HG02588 (cell line): Measurements from ENCODE around the gene KIF25.
"Not testable (repeated sequence)": the region's sequence is repeated elsewhere in the genome, so short reads cannot be mapped to it uniquely, and the experiment has no call there.

Experiments used
- ATAC-seq: cut with Tn5 transposase; IDR thresholded peaks from one replicate; pipeline ENCODE4 v1.9.1; 2021; ENCODE audit warnings: mild to moderate bottlenecking, moderate library complexity; ENCODE audit not compliant: unreplicated experiment

Gene KIF25

DNA sequence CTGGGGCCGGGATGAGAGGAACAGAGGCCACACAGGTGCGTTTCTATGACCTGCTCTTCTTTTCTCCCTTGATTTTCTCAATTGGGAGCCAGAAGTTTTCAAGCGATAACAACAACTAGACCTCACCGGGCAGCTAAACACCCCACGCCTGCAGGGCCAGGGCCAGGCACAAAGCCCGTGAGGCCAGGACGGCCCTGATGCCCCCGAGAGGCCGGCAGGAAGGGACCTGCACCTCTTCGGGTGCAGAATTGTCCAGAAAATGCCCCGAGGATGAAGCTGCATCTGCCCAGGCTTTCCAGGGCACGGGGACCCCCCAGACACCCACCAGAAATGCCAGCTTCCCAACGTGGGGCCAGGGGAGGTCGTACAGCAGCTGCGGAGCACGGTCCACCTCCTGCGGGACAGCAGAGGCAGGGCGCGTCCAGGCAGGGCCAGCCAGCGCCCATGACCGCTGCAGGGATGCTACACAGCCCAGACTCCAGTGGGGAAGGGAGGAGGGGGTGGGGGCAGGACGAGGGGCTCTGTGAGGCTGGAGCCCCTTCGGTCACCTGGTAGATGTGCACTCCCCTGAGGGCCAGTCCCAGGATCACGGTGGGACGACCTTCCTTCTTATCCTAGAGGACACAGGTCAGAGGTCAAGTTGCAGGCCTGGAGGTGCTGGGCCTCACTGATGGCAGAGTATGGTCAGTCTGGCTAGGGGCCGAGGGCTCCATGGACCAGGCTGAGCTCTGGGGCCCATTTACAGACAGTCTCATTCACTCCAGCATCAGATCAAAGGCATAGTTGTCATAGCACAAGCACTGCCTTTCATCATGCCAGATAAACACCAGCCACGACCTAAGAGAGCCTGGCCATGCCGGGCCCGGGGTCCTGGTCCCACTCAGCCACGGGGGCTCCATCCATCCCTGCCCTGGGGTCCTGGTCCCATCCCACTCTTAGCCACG lies 65.1 kb downstream of the KIF25 start:
- no peak for ATAC-seq

DNA sequence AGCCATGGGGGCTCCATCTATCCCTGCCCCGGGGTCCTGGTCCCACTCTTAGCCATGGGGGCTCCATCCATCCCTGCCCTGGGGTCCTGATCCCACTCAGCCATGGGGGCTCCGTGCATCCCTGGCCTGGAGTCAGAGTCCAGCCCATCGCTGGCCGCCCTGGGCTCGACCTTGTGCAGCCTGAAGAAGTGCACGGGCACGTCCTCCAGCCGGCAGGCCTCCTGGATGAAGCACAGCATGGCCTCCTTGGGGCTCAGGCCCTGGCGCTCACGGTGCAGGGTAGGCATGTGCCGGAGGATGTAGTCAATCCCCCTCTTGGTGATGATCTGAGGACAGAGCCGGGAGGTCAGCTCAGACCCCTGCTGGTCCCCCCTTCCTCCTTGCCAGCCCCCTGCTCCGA lies 66.0 kb downstream of the KIF25 start:
- no peak for ATAC-seq

DNA sequence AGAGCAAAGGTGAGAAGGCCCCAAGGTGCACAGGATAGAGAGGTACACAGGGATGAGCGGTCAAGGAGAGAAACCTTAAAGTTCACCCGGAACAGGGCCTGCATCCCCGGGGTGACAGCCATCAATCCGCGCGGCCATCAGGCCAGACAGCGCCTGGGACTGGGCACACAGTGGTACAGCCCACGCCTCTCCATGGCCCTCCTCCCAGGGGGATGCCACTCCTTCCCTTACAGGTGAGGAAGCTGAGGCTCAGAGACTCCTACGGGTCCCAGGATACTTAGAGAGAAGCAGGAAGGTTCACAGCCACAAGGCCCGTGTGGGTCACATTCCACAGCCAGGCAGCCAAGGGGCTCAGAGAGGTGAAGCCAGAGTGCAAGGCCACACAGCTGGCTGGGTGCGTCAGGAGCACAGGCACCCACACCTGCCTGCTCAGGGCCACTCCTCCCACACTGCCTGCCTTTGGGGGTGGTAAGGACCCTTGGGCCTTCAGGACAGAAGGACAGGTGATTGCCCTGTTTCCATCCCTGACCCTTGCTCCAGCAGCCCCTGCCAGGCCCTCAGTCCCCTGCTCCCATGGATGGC lies 66.8 kb downstream of the KIF25 start:
- ATAC-seq: no peak

DNA sequence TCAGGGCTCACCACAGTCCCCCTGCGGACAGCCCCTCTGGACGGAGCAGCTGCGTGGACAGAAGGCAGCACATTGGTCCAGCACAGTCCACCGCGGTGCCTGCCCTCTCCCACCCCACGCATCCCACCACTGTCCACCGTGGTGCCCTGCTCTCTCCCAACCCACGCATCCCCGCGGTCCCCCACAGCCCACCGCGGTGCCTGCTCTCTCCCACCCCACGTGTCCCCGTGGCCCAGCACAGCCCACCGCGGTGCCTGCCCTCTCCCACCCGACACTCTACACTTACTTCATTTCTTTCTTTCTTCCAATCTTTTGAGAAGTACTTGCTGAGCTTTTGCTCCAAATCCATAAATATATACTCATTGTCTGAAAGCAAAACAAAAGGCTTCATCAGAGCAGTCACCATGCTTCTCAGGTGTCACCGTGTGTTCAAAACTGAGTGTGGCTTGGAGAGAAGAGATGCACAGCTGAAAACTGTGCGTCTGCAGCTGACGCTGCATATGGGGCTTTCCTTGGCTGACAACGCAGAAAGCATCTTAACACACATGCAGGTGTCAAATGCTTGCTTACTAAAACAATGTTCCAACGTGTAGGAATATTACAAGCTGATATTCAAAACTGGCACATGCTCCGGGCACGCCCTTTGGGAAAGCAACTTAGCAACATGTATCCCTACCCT lies 69.7 kb downstream of the KIF25 start:
- ATAC-seq: no peak

DNA sequence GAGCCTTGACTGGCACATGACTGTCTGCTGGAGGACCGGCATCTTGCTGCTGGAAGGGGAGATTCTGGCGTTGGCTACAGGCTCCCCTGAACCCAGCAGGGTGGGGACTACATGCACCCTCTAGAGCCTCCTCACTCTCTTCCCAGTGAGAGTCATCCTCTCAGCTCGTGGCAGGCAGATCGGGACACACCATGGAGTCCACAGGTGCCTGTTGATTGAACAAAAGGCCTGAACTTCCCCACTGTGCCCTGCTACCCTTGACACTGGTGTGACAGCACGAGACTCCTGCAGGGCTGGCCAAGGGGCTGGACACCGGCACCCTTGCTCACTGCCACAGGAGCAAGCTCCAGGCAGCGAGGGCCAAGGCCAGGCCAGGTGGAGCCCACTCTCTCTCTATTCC lies 73.3 kb downstream of the KIF25 start:
- ATAC-seq: no peak

DNA sequence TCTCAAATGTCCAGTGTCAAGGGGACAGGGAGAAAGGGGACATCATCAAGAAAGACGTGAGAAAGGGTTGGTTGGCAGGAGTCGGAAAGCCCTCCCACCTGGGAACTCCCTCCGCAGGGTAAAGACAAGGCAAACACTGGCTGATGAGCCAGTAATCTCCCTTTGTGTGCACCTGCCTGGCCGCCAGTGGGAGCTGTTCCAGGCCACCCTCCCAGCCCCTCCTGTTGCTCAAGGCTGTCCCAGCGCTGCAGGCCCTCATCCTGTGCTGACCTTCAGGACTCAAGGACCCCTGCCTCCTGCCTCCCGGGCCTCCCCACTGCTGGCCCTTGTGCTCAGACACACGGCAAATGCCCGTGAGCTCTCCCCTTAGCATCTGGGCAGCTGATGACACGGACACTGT lies 74.1 kb downstream of the KIF25 start:
- no peak for ATAC-seq

DNA sequence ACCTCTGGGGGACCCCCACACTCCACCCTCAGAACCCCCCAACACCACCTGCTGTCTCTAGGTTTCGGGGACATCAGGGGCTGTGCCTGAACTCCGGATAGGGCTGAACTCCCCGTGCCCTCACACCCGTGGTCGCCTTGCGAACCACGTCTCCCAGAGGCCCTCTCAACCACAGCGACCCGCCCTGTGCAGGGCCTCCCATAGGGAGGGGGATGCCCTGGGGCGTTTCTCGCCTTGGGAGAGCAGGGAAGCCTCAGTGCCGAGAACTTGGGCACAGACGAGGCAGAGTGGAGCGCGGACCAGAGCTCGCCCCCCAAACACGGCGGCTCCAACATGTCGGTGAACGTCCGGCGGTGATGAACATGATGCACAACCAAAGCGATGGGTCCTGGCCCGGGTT lies 74.8 kb downstream of the KIF25 start:
- no peak for ATAC-seq

DNA sequence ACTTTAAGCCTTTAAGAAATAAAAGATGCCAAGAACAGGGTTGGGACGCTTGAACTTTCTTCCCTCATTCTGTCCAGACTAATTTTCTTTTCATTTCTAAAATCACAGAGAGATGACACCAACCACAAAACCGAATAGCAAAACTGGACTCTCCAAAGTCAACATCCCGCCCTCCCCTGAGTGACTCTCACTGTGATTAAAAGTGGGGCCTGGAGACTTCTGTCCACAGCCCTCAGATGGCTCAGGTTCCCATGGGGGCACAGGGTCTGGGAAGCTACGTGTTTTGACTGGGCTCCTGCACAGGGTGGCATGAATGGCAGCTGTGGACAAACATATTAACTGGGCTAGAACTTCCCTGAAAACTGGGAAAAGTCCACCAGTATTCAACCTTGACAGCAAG lies 75.3 kb downstream of the KIF25 start:
- no peak for ATAC-seq

DNA sequence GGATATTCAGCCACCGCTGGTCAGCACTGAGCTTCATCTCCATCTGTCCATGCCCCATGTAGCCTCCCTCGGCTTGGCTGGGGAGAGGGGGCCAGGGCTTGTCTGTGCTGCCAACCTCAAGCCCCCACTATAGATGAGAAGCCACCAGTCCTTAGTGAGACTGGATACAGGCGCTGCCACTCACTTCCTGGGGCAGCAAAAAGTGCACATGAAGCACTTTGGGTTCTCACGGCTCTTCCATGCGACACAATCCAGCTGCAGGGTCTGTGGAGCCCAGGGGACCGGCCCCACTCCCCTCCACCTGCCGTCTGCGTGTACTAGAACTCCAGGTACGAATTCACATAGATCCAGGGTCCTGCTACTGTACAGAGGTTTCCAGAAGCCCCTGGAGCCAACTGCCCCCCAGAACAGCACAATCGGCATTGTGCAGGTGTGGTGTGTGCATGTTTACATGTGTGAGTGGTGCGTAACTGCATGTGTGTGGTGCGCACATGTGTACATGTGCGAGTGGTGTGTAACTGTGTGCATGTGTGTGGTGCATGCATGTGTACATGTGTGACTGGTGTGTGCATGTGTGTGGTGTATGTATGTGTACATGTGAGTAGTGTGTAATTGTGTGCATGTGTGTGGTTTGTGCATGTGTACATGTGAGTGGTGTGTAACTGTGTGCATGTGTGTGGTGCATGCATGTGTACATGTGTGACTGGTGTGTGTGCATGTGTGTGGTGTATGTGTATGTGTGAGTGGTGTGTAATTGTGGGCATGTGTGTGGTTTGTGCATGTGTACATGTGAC lies 76.7 kb downstream of the KIF25 start:
- no peak for ATAC-seq

DNA sequence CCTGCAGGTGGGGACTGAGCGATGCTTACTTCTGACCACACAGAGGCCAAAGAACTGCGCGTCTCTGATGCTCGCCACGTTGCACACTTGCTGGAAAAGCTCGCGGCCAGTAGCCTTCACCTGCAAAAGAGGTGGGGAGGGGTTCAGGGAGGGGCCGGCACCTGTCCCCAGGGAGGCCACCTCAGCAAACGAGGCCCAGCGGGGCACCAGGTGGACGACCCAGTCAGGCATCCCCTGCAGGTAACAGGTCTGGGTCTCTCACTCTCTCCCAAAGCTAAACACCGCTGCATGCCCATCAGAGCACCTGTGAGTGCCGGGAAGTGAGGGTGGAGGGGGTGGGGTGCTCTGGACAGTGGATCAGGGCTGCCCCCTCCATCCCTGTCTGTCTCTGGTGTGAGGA lies 77.7 kb downstream of the KIF25 start:
- no peak for ATAC-seq

DNA sequence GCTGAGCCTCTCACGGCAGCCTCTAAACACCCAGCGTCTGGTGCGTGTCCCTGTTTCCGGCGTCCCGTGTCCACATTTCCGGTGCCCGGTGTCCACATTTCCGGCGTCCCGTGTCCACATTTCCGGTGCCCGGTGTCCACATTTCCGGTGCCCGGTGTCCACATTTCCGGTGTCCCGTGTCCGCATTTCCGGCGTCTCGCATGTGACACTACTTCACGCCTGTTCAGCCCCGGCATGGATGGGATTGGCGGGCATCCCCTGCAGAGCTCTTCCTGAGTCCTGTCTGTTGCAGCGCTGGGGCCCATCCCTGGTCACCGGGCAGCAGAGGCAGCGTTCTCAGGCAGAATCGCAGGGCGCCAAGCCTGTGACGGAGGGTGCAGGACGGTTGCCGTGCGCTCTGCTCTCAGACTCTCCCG lies 78.3 kb downstream of the KIF25 start:
- no peak for ATAC-seq

DNA sequence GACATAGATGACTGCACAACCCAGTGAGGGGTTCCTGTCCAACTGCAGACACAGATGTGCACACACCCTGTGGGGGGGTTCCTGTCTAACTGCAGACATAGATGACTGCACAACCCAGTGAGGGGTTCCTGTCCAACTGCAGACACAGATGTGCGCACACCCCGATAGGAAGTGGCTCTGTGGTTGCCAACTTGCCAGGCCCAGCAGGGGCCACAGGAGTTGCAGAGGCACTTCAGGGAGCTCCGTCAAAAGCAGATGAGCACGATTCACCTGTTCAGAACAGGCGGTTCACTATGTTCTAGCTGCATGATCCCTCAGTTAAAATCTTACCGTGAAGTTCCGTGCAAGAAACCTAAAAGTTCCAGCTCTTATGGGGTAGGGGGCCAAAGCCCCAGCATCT lies 79.9 kb downstream of the KIF25 start:
- ATAC-seq: not testable (repeated sequence)

DNA sequence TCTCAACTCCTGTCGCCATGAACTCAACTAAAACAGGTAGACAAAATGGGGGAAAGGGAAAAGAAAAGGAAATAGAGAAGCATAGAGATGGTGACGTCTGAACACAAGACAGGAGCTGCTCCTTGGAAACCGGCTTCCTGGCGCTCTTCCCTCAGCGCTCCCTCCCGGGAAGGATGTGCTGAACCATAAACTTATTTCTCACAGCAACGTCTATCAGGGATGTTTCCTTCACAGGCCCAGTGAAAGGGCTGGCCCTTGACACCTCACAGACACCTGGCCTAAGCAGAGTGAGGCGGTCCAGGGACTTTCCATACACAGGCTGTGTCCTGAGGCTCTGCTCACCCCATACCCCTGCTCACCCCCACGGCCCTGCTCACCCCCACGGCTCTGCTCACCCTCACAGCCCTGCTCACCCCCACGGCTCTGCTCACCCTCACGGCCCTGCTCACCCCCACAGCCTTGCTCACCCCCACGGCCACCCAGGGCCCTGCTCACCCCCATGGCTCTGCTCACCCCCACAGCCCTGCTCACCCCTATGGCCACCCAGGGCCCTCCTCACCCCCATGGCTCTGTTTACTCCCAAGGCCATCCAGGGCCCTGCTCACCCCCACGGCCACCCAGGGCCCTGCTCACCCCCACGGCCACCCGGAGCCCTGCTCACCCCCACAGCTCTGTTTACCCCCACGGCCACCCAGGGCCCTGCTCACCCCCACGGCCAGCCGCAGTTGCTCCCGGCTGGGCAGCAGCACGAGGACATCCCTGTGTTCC lies 80.9 kb downstream of the KIF25 start:
- ATAC-seq: no peak

DNA sequence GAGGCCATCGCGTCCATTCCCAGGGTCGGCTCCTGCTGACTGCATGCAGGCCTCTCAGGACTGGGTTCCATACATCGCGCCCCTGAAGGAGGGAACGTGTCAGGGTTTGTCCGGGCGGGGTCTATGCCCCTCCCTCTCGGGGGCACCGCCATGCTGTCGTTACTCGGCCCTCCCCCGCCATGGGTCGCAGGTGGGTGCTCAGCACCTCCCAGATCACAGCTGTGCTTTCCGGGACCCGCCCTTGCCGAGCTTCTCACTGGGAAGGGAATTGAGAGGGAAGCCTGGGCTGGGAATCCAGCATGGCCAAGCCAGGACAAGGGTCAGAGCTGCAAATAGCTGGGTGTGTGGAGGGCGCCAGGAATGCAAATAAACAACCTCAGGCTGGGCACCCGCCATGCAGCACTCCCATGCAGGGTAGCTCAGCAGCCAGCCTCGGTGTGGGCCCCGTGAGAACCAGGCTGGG lies 81.5 kb downstream of the KIF25 start, which contains the start of gene FRMD1:
Gene FRMD1 (minus strand): TSS at position 270 of the 463 bp plus-strand sequence. CDS start 118 bp downstream, at position 152.
- no peak for ATAC-seq

DNA sequence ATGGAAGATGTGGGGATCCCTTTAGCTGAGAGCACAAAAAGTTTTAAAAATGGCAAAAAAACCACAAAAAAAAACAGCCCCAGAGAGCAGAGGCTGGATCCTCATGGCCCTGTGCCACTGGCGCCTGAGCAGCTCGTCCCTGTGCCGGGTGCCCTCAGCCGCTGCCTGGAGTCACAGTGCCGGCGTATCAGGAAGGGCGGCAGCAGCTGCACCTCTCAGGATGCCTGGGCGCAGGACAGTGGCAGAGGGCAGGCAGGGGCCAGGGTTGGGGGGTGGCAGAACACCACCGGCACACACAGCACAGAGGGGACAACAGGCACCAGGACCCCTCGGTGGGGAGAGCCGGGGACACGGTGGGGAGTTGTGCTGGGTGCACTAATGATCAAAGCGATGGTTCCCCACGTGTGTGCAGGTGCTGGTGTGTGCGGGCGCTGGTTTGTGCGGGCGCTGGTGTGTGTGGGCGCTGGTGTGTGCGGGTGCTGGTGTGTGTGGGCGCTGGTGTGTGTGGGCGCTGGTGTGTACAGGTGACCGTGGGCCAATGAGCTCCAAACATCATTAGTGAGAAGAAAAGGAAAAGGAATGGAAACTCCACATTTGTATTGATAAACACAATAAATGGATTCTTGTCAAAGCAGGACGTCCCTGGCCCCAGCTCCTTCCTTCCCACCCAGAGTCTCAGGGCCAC lies 83.1 kb downstream of the KIF25 start:
- ATAC-seq: no peak

DNA sequence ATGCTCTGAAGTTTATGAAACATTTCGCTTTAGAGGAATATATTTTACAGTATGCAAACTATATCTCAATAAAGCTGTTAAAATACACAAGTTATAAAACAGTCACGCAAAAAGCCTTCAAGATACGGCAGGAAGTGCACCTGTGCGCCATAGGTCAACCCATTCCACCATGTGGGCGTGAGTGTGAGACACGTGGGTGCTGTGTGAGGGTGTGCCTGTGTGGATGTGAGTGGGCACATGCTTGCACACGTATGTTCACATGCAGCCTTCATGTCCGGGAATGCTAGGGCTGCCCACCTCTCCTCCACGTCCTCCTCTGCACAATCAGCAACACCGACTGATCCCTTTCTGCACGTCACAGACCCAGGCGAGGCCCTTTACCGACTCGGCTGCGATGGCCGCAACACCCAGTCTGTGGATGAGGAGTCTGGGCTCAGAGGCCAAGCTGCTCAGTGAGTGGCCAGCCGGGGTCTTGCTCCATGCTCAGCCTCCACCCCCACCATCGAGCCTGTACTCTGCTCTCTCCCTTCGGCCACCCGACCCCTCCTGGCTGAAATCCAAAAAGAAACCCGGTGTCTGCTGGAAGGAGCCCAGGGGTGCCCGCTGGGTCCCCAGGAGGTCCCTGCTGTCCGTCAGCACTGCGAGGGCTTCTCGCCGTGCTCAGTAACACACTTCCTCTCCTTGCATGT lies 84.5 kb downstream of the KIF25 start:
- no peak for ATAC-seq

DNA sequence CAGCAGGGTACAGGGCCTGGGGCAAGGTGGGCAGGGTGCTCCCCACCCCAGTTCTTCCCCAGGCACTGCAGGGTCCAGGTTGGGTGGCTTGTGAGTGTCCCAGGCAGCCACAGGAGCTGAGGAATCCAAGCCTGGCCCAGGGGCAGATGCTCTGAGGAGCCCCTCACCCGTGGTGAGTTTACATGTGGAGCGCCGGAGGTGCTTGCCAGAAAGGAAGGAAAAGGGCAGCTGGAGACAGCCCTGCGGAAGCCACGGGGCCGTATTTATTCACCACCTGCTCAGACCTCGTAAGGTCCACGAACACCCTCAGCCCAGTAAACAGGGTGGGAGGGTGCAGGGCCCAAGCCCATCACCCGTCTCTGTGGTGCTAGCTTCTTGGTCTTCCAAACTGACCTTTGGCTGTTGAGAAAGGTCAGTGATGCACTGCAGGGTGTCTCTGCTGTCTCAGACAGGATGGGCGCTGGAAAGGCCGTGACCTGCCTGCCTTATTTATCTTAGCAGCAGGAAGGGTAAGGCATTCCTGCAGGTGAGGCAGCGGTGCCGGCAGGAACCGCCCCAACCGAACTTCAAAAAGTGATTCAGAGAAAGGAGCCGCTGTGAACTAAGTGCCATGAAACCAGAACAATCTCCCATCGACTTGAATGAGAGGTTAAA lies 85.5 kb downstream of the KIF25 start:
- ATAC-seq: no peak

DNA sequence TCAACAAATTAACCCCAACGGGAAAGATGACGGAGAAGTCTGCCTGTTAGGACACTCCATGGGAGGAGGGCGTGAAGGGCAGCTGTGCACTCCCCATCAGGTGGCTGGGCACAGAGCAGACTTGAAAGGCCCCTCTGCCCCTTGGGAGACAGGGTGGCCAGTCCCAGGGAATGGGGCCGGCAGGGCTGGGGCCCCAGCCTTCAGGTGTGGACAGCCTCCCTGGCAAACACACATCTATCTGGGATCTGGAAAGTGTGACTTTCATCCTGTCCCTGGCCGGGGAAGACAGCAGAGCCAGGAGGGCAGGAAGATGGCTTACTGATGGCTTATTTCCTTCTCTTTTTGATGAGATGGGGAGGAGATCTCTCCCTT lies 86.0 kb downstream of the KIF25 start:
- ATAC-seq: no peak
